Uterus (tissue), 4 donors: ENCODE data around the gene DGKG. TPM values are rescaled to one million over a fixed set of nuclear protein-coding genes. Genes with fewer than 3 reads are reported as not detected.

Experiments used
- DNase-seq, 2 donors: peaks; one replicate each; pipeline ENCODE4 v3.0.0-alpha.2; 2019 to 2020
- H3K27ac ChIP-seq, 2 donors: fragments of 200-600 bp; sonication (generic); 1 replicate in 1 of 2; 2 replicates in 1 of 2; pipeline ENCODE4 v1.5.1; 2016 to 2018
- H3K27me3 ChIP-seq, 2 donors: fragments of 200-600 bp; sonication (generic); one replicate each; pipeline ENCODE4 v1.5.1; 2018 to 2019; ENCODE audit warnings: control low read depth in 1 of 2
- H3K36me3 ChIP-seq, 2 donors: fragments of 200-600 bp; sonication (generic); one replicate each; pipeline ENCODE4 v1.5.1; 2019; ENCODE audit warnings: control low read depth in 1 of 2
- H3K4me1 ChIP-seq, 2 donors: fragments of 200-600 bp; sonication (generic); one replicate each; pipeline ENCODE4 v1.5.1; 2018 to 2019; ENCODE audit warnings: control low read depth in 1 of 2
- H3K4me3 ChIP-seq, 2 donors: fragments of 200-600 bp; sonication (generic); 1 replicate in 1 of 2; 2 replicates in 1 of 2; pipeline ENCODE4 v1.5.1; 2018 to 2019; ENCODE audit warnings: mild to moderate bottlenecking in 1 of 2
- H3K9me3 ChIP-seq, 2 donors: fragments of 200-600 bp; sonication (generic); one replicate each; pipeline ENCODE4 v1.5.1; 2019; ENCODE audit warnings: control low read depth in 1 of 2
- POLR2A ChIP-seq, 2 donors: fragments of 450-650 bp; IDR thresholded peaks; one replicate each; pipeline ENCODE4 v1.6.1; 2016; ENCODE audit warnings: antibody characterized with exemption in 2 of 2, mild to moderate bottlenecking in 1 of 2, moderate library complexity in 1 of 2
- intact Hi-C: fragments of 100-400 bp; cut with DNase I; formaldehyde crosslinking; loops from one replicate; pipeline ENCODE4 v1.15.1; 2023; ENCODE audit warnings: low total_unique reads
- total RNA-seq, 4 donors: library from RNA; depleted of rRNA in 3 of 4; stranded (reverse); fragments of >200 nt in 3 of 4; gene quantifications; one replicate each; pipeline versions ENCODE4 v1.1.0 to v1.2.4, GENCODE V29; 2014 to 2023
- TF ChIP-seq, protein P1 (sequence below), 4 experiments: fragments of 200-600 bp in 2 of 4; fragments of 450-650 bp in 2 of 4; sonication (generic) in 2 of 4; IDR thresholded peaks; one replicate each; pipeline ENCODE4 v1.5.1; 2016 to 2019; ENCODE audit warnings: antibody characterized with exemption in 4 of 4, mild to moderate bottlenecking in 2 of 4, moderate library complexity in 1 of 4
- donor health status: DM: yes; HTN: yes; CAD: no.

The DGKG gene
- total RNA-seq, 4 donors from 2014 or later: 1.9 to 10.8 (median 6.7) TPM

DNA sequence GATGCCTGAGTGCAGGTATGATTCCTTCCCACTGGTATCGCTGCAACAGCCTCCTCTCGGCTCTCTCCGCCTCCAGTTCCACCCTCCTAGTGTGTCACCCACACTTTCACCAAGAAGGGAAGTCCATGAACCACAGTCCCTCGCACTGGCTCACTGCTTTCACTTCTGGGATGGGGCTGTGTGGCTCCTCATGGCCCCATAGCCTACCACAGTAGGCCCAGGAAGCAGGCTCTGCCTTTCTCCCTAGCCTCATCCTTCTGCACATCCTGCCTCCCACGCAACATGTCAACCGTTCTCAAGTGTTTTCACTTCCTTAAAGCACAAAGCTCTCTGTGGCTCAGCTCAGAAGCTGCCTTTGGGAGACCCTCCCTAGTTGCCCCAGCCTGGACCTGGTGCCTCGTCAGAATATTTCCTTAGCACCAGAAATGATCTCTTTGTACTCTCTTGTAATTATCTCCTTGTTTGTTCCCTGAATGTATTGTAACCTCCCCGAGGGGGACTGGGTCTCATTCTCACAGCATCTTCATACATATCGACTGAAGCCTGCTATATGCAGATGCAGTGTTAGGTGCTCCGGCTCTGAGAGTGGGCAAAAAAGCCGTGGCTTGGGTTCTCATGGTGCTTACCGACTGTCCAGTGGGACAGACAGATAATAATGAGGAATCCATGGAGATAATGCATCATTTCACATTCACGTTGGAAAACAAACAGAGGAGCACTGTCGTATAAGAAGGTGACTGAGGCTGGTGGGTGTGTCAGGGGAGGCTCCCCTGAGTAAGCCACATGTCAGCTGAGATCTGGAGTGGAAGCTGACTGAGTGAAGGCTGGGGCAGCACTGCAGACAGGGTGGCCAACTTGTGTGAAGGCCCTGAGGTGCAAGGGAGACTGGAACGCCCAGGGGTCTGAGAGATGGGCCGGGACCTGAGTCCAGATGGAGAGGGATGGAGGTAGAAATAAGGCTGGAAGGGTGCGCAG lies 107.1 kb downstream of the DGKG start:
- no peak for TF ChIP-seq POLR2A (IDR thresholded peaks at IDR 0.05)
- TF ChIP-seq, protein P1, sequence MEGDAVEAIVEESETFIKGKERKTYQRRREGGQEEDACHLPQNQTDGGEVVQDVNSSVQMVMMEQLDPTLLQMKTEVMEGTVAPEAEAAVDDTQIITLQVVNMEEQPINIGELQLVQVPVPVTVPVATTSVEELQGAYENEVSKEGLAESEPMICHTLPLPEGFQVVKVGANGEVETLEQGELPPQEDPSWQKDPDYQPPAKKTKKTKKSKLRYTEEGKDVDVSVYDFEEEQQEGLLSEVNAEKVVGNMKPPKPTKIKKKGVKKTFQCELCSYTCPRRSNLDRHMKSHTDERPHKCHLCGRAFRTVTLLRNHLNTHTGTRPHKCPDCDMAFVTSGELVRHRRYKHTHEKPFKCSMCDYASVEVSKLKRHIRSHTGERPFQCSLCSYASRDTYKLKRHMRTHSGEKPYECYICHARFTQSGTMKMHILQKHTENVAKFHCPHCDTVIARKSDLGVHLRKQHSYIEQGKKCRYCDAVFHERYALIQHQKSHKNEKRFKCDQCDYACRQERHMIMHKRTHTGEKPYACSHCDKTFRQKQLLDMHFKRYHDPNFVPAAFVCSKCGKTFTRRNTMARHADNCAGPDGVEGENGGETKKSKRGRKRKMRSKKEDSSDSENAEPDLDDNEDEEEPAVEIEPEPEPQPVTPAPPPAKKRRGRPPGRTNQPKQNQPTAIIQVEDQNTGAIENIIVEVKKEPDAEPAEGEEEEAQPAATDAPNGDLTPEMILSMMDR (IDR thresholded peaks at IDR 0.05): no peak
- intact Hi-C loops: loop anchor here (10.0 kb wide), 1 partner anchor 290 kb away; the partner anchor contains the start of gene CRYGS
- H3K4me3 ChIP-seq: no peak overlapping the region
- no peak for DNase-seq
- H3K4me1 ChIP-seq: no peaks in the 10 kb centered on the region
- H3K9me3 ChIP-seq: no peaks in the 10 kb centered on the region
- no peak overlapping the region for H3K27ac ChIP-seq
- no peaks in the 10 kb centered on the region for H3K27me3 ChIP-seq
- H3K36me3 ChIP-seq: no peaks in the 10 kb centered on the region

DNA sequence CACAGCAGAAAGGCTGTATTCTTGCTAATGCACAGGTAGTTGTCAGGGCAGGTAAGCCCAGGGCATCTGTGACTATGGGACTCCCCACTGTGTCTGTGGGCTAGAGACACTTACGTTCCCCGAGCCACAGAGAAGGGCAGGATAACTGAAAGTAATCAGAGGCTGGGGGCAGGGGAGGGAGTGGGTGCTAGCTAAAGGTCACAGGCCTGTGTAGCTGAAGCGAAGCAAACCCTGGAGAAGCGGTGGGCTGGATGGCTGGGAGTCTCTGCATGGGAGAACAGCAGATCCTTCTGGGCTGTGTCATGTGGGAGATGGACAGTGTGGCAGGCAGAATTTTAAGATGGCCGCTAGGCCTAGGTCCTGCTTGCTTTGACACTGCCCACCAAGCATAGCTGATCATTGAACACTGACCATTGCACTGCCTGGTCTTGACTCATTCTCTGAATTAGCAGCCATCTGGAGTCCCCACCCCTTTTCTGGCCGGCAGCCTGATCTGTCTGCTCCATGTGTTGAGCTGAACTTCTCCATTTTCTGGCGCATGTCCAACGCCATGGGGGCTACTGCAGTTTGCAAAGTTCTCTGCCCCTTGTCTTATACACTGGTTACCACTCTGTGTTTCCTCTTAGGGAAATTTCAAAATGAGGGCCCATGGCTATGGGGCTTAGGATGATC lies 110.0 kb downstream of the DGKG start:
- no peak overlapping the region for H3K27ac ChIP-seq
- no peak for DNase-seq
- H3K4me3 ChIP-seq: no peak overlapping the region
- H3K9me3 ChIP-seq: no peaks in the 10 kb centered on the region
- H3K4me1 ChIP-seq: no peaks in the 10 kb centered on the region
- TF ChIP-seq, protein P1 (IDR thresholded peaks at IDR 0.05): no peak
- TF ChIP-seq POLR2A (IDR thresholded peaks at IDR 0.05): no peak
- intact Hi-C loops: loop anchor here (10.0 kb wide), 1 partner anchor 293 kb away; the partner anchor contains the start of gene CRYGS
- no peaks in the 10 kb centered on the region for H3K27me3 ChIP-seq
- no peaks in the 10 kb centered on the region for H3K36me3 ChIP-seq

GRCh38 chr3:186248850-186249249 lies 113.2 kb downstream of the DGKG start:
- no peaks in the 10 kb centered on the region for H3K9me3 ChIP-seq
- H3K36me3 ChIP-seq: no peaks in the 10 kb centered on the region
- no peak for DNase-seq
- H3K27me3 ChIP-seq: no peaks in the 10 kb centered on the region
- H3K4me3 ChIP-seq: no peak overlapping the region
- no peak overlapping the region for H3K27ac ChIP-seq
- no peaks in the 10 kb centered on the region for H3K4me1 ChIP-seq
- TF ChIP-seq, protein P1 (IDR thresholded peaks at IDR 0.05): no peak
- TF ChIP-seq POLR2A (IDR thresholded peaks at IDR 0.05): no peak
- intact Hi-C loops: no loop called here

GRCh38 chr3:186247821-186248814 lies 113.9 kb downstream of the DGKG start:
- H3K36me3 ChIP-seq: no peaks in the 10 kb centered on the region
- no peaks in the 10 kb centered on the region for H3K9me3 ChIP-seq
- no peak for TF ChIP-seq POLR2A (IDR thresholded peaks at IDR 0.05)
- TF ChIP-seq, protein P1 (IDR thresholded peaks at IDR 0.05): no peak
- intact Hi-C loops: no loop called here
- no peak overlapping the region for H3K27ac ChIP-seq
- no peak overlapping the region for H3K4me3 ChIP-seq
- no peak for DNase-seq
- H3K4me1 ChIP-seq: no peaks in the 10 kb centered on the region
- no peaks in the 10 kb centered on the region for H3K27me3 ChIP-seq
